Activated CD8-positive, alpha-beta memory T cell treated with anti-CD3 and anti-CD28 coated beads, Interleukin-2, amount 50 U/mL, for 1 hour (primary cell): ENCODE measurements around the gene GNAQ.
"Not testable (repeated sequence)": the region's sequence is repeated elsewhere in the genome, so short reads cannot be mapped to it uniquely, and the experiment has no call there.

Experiments
- DNase-seq: peaks from one replicate; pipeline ENCODE4 v3.0.0-alpha.2; 2020; ENCODE audit errors: extremely low read depth

GNAQ gene

DNA sequence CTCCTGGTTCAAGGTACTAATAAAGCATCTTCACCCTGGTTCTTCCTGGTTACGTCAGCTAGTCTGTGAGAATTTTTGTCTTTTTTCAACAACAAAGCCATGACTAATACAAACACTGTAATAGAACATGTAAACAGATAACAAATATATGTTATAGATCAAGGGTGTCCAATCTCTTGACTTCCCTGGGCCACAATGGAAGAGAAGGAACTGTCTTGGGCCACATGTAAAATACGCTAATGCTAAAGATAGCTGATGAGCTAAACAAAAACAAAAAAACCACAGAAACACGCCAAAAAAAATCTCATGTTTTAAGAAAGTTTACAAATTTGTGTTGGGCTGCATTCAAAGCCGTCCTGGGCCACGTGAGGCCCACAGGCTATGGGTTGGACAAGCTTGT lies 259.0 kb downstream of the GNAQ start:
- DNase-seq: no peak

DNA sequence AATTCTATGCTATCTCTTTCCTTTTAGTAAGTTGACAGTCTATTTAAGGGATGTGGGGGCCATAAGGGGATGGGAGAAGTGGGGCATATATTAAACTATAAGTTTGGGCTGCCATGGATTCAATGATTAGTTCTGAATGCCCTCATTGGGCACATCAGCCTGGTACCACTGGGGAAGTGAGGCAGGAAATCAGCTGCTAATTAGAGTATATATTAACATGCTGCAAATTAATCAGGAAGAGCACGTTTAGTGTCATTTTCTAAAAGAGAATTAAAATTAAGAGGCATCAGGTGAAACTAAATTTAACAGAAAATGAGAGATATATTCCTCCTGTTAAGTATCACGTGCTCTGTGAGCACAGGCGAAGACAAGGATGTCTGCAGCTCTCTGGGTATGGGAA lies 260.4 kb downstream of the GNAQ start:
- DNase-seq: no peak

DNA sequence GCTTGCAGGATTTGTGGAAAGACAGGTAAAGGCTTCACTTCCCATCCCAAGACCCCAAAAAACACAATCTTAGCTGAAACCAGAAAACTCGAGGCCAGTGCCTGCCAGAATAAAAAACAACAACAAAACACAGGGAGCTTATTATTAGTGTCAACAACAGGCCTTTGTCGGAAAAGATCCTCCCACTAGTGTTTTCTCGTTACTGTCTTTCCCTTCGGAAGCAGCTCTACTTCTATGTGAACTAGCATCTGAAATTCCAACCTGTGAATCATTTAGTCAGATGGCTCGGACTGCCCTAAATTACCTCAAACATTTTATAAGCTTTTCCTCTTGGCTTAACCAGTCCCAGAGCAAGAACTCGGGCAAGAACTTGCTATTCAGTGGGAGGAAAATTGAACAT lies 261.3 kb downstream of the GNAQ start:
- DNase-seq: no peak

DNA sequence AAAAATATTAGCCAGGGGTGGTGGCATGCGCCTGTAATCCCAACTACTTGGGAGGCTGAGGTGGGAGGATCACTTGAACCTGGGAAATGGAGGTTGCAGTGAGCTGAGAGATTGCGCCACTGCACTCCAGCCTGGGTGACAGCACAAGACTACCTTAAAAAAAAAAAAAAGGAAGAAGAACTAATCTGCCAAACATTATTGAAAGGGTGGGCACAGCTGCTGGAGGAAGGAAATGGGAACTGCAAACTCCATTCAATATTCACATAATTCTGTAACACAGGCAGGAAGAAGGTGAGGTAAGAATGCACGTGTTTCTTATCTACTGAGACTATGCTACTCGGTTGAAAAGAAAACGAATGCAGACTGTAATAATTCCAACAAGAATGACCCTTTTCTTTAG lies 262.4 kb downstream of the GNAQ start:
- no peak for DNase-seq

- DNase-seq: no peak
Measured at GRCh38 chr9:77766587-77766986, 265.0 kb downstream of the GNAQ start.

- no peak for DNase-seq
Measured at GRCh38 chr9:77765781-77766259, 265.8 kb downstream of the GNAQ start.

- no peak for DNase-seq
Measured at GRCh38 chr9:77764894-77765780, 266.5 kb downstream of the GNAQ start.

DNA sequence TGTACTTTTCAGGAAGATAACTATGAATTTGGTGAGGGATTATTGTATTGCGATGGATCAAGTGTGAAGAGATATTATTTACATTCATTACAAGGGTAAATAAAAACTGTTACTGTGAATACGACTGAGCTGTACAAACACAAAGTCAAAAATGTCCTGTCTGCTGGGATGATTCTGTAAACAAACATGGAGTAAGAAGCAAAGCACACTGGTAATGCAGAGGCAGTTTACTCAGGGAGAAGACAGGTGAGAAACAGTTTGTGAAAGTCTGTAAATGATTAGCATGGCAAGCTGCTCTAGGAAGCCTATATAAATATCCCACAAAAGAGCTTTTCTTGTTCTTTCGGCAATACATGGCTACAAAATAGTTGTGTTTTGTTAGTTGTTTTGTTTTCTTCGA lies 268.0 kb downstream of the GNAQ start:
- no peak for DNase-seq

DNA sequence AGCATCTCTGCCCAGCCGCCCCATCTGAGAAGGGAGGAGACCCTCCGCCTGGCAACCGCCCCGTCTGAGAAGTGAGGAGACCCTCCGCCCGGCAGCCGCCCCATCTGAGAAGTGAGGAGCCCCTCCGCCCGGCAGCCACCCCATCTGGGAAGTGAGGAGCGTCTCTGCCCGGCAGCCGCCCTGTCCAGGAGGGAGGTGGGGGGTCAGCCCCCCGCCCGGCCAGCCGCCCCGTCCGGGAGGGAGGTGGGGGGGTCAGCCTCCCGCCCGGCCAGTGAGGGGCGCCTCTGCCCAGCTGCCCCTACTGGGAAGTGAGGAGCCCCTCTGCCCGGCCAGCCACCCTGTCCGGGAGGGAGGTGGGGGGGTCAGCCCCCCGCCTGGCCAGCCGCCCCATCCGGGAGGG lies 270.7 kb downstream of the GNAQ start:
- not testable (repeated sequence) for DNase-seq

DNA sequence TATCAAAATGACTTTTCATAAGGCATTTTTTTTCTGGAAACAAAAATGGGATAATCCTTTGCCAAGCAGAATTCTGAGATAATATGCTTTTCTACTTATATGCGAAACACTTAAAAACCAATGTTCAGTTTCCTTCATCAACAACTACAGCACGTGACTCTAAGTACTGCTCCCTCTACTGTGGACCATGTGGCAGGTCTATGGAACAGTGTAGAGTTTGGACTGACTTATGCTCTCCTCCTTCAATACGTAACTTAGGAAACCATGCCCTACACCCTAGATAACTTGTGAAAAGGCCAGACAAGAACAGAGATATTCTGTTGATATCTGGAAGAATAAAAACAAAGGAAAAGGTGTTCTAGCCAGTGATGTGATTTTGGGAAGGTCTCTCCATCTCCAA lies 272.2 kb downstream of the GNAQ start:
- DNase-seq: no peak

DNA sequence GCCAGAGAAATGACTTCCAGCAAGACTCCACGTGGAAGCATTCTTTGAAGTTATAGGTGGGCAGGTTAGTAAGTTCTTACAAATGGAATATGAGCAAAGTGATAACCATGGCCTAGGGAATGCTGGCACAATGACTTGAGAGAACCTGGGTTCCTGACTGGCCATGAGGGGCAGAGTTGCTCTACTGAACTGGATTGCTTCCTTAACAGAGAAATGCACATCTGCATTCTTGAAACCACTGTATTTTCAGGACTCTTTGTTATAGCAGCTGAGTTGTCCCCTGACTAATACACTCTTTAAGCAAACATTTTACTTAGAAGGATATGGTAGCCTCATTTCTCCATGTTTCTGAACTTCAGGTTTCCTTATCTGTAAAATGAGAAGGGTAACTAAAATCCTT lies 275.2 kb downstream of the GNAQ start:
- no peak for DNase-seq

DNA sequence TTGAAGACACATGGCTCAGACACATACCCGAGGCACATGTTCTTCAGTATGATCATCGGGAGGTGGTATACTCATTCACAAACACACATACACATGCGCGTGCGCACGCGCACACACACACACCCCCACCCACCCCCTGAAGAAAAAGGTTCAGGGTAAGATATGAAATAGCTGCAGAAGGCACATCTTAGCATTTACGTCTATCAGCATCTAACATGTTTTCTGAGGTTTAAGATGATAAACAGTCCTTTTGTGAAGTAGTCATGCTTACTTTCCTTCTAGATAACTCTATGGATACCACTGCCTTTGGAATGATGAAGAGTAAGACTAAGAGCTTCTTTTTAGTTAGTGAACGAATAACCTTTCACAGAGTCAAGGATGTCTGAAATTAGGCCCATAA lies 278.4 kb downstream of the GNAQ start:
- DNase-seq: no peak

- no peak for DNase-seq
Measured at GRCh38 chr9:77752554-77752953, 279.1 kb downstream of the GNAQ start.

DNA sequence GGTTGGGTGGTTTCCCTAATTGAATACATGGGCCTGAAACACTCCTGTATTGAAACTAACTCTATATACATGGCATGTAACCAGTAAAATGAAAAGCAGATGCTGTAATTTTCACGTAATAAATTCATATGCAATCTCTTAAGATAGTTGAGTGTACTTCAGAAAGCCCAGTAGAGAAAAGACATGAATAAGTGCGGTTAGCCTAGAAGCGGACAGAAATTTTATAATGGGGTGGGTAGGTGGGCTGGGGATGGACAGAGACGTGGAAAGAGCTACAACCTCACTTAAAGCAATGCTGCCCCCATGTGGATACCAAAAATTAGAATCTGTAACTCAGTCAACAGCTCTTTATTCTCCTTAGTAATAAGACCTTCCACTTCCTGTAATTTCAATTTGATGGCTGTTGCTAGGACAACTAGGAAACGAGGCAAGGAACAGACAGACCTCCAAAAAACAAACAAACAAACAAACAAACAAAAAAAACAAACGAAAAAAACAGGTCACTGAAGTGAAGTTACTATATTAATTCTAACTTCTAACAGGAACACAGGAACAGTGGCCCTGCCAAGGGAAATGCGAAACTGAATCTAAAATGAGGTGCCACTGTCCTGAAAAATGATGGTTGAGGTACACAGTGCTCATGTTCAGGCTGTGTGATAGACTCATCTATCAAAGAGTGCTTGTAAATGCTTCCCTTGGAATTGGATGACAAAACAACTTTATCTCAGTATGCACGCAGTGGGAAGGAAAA lies 280.1 kb downstream of the GNAQ start:
- no peak for DNase-seq

DNA sequence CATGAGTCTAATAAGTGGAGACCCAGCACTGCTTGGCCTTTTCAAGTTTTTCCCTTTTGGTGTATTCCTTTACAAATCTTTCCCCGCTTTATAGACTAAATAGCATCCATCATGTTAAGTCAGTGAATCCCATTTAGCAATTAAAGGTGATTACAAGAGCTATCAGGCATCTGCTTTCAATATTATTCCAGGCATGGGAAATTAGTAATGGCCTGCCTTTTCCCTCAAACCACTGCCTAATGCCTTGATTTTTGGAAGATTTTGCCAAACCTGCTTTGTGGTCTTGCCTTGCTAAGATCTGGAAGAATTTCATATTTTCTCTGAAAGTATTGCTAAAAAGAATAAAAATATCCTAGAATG lies 280.6 kb downstream of the GNAQ start:
- no peak for DNase-seq

- no peak for DNase-seq
Measured at GRCh38 chr9:77750284-77750683, 281.3 kb downstream of the GNAQ start.

DNA sequence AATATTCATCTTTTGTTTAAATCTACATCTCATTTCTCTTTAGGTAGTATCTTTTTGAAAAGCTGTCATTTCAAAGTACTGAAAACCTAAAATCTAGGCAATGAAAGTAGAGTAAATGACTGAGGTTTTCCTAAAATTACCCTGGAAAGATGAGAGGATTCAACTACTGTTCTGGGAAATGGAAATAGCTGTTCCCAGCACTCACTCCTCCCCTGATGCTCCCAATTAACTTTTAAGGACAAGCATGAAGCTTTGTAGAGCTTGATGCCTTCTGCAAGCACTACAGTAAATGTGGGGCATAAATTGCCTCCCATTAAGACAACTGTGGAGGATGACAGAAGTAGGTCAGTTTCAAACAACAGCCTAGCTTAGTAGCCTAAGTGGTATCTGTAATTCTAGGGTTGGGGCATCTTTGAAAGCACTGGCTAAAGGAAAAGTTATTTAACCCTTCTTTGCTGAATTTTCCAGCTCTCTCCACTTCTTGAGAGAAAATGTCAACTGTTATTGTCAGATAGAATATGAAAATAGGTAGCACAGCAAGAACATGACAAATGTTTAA lies 283.3 kb downstream of the GNAQ start:
- DNase-seq: no peak

- no peak for DNase-seq
Measured at GRCh38 chr9:77747163-77747562, 284.4 kb downstream of the GNAQ start.

DNA sequence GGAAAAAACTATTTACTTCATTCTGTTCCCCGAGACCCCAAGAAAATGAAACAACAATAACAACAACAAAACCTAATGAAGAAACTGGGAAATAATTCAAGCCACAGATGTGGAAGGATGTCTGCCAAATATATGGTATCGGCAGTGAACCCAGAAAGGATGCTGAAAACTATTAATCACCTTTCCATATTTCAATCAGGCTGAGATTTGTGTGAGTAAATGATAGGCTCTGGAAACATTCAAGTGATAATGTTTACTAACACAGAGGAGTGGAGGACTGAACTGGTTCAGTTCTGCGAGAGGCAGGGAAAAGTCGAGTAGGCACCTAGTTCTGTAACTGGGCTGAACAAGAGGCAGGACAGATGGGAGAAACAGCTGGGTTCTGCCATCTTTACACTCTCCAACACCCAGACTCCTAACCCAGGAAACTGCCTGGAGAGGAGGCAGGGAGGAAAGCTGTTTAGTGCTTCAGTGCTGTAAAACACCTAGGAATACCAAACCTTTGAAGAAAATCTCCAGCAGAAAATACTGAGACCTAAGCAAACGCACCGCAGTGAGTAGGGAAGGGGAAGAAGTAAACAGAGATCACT lies 286.7 kb downstream of the GNAQ start:
- no peak for DNase-seq

- DNase-seq: no peak
Measured at GRCh38 chr9:77743386-77743785, 288.2 kb downstream of the GNAQ start.

- no peak for DNase-seq
Measured at GRCh38 chr9:77738932-77739331, 292.7 kb downstream of the GNAQ start.

DNA sequence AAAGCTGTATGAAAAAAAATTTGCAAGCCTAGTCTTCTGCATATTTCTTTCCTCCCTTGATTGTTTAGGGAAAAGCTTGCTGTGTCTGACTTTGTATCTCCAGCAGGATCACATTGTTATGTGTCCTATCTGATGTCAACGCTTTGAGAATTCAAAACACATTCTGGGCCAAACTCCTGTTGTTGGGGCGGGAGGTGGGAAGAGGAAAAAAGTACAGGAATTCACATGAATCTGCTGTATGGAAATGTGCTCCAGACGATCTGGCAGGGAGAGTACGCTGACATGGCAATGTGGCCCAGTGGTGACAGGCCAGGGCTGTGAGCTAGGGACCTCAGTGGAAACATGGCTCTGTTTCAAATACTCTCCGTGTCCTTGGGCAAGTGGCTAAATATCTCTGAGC lies 296.1 kb downstream of the GNAQ start:
- DNase-seq: no peak
